ENCODE data around the gene PDGFRB.

The PDGFRB gene

DNA sequence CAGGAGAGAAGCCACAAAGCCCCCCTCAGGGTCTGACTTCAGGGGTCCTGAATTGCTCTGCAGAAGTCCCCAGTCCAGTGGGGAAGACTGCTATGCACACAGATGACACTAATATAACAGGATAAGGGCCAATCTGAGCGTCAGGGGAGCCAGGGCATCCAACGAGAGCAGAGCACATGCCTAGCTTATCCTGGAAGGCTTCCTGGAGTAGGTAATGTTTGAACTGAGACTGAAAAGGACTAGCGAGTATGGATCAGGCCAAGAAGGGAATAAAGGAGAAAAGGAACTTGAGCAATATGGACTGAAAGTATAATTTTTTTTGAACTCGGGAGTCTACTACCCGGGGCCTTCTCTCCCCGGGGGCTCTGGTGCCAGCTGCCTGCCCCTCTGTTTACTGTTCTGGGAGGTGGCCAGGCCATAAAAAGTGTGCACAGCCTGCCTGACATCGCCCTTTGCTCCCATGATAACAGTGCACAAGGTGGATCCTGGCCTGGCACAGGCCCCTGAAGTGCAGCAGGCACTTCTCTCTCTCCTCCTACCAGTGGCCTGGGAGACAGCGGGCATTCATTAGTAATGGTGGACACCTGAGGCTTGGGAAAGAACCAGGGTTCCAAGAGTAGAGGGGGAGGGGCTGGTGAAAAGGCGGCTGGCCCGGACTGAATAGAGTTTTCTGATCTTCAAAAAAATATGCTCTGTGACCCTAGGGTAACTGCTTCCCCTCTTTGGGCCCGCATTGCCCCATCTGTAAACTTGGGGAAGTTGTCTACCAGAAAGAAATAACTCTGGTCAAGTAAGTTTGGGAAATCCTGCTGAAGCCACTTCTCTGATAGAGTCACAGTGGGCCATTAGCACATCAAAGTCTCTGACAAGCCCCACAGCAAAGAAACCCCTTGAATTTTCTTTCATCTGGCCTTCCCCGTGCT, 29.6 kb upstream of the PDGFRB start:
- TF ChIP-seq TAF1 (IDR thresholded peaks at IDR 0.05; ENCODE audit: low read depth) (no peak), CEBPB (IDR thresholded peaks at IDR 0.05) (no peak), FOXM1 (IDR thresholded peaks at IDR 0.05; ENCODE audit: borderline replicate concordance, low read depth) (no peak), CREB1 (IDR thresholded peaks at IDR 0.05; ENCODE audit: low read depth) (no peak), YY1 (IDR thresholded peaks at IDR 0.05; ENCODE audit: low read depth) (no peak), TEAD4 (IDR thresholded peaks at IDR 0.05) (no peak), EGR1 (IDR thresholded peaks at IDR 0.05) (no peak), RAD21 (IDR thresholded peaks at IDR 0.05; ENCODE audit: low read depth) (no peak), NFIC (IDR thresholded peaks at IDR 0.05) (no peak), ZBTB7A (IDR thresholded peaks at IDR 0.05; ENCODE audit: low read depth) (no peak), EP300 (IDR thresholded peaks at IDR 0.05; ENCODE audit: borderline replicate concordance) (no peak), TCF12 (IDR thresholded peaks at IDR 0.05; ENCODE audit: low read depth) (no peak)
- TF ChIP-seq, protein P1, sequence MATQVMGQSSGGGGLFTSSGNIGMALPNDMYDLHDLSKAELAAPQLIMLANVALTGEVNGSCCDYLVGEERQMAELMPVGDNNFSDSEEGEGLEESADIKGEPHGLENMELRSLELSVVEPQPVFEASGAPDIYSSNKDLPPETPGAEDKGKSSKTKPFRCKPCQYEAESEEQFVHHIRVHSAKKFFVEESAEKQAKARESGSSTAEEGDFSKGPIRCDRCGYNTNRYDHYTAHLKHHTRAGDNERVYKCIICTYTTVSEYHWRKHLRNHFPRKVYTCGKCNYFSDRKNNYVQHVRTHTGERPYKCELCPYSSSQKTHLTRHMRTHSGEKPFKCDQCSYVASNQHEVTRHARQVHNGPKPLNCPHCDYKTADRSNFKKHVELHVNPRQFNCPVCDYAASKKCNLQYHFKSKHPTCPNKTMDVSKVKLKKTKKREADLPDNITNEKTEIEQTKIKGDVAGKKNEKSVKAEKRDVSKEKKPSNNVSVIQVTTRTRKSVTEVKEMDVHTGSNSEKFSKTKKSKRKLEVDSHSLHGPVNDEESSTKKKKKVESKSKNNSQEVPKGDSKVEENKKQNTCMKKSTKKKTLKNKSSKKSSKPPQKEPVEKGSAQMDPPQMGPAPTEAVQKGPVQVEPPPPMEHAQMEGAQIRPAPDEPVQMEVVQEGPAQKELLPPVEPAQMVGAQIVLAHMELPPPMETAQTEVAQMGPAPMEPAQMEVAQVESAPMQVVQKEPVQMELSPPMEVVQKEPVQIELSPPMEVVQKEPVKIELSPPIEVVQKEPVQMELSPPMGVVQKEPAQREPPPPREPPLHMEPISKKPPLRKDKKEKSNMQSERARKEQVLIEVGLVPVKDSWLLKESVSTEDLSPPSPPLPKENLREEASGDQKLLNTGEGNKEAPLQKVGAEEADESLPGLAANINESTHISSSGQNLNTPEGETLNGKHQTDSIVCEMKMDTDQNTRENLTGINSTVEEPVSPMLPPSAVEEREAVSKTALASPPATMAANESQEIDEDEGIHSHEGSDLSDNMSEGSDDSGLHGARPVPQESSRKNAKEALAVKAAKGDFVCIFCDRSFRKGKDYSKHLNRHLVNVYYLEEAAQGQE (IDR thresholded peaks at IDR 0.05; ENCODE audit: low read depth) = no peak
- TF ChIP-seq, protein P2, sequence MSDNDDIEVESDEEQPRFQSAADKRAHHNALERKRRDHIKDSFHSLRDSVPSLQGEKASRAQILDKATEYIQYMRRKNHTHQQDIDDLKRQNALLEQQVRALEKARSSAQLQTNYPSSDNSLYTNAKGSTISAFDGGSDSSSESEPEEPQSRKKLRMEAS (IDR thresholded peaks at IDR 0.05) = no peak
- TF ChIP-seq, protein P3, sequence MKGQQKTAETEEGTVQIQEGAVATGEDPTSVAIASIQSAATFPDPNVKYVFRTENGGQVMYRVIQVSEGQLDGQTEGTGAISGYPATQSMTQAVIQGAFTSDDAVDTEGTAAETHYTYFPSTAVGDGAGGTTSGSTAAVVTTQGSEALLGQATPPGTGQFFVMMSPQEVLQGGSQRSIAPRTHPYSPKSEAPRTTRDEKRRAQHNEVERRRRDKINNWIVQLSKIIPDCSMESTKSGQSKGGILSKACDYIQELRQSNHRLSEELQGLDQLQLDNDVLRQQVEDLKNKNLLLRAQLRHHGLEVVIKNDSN (IDR thresholded peaks at IDR 0.05) = no peak

DNA sequence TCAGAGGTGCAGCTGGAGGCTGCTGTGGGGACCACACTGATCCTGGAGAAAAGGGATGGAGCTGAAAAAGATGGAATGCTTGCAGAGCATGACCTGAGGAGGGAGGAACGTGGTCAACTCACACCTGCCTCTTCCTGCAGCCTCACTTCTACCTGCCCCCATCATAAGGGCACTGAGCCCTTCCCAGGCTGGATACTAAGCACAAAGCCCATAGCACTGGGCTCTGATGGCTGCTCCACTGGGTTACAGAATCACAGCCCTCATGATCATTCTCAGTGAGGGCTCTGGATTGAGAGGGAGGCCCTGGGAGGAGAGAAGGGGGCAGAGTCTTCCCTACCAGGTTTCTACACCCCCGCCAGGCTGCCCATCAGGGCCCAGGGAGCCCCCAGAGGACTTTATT, 28.4 kb upstream of the PDGFRB start:
- TF ChIP-seq EP300 (IDR thresholded peaks at IDR 0.05; ENCODE audit: borderline replicate concordance) = no peak
- TF ChIP-seq, protein P2 (IDR thresholded peaks at IDR 0.05) = no peak
- TF ChIP-seq CEBPB (IDR thresholded peaks at IDR 0.05) = no peak
- no peak for TF ChIP-seq TAF1 (IDR thresholded peaks at IDR 0.05; ENCODE audit: low read depth)
- no peak for TF ChIP-seq CREB1 (IDR thresholded peaks at IDR 0.05; ENCODE audit: low read depth)
- no peak for TF ChIP-seq TEAD4 (IDR thresholded peaks at IDR 0.05)
- TF ChIP-seq FOXM1 (IDR thresholded peaks at IDR 0.05; ENCODE audit: borderline replicate concordance, low read depth) = no peak
- TF ChIP-seq TCF12 (IDR thresholded peaks at IDR 0.05; ENCODE audit: low read depth) = no peak
- no peak for TF ChIP-seq NFIC (IDR thresholded peaks at IDR 0.05)
- TF ChIP-seq ZBTB7A (IDR thresholded peaks at IDR 0.05; ENCODE audit: low read depth) = no peak
- TF ChIP-seq YY1 (IDR thresholded peaks at IDR 0.05; ENCODE audit: low read depth) = no peak
- no peak for TF ChIP-seq RAD21 (IDR thresholded peaks at IDR 0.05; ENCODE audit: low read depth)
- TF ChIP-seq, protein P3 (IDR thresholded peaks at IDR 0.05) = no peak
- TF ChIP-seq, protein P1 (IDR thresholded peaks at IDR 0.05; ENCODE audit: low read depth) = no peak

DNA sequence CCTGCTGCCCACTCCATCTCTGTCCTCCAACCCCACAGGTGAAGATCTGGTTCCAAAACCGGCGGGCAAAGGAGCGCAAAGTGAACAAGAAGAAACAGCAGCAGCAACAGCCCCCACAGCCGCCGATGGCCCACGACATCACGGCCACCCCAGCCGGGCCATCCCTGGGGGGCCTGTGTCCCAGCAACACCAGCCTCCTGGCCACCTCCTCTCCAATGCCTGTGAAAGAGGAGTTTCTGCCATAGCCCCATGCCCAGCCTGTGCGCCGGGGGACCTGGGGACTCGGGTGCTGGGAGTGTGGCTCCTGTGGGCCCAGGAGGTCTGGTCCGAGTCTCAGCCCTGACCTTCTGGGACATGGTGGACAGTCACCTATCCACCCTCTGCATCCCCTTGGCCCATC, 27.8 kb upstream of the PDGFRB start:
- TF ChIP-seq EP300 (IDR thresholded peaks at IDR 0.05; ENCODE audit: borderline replicate concordance) = no peak

DNA sequence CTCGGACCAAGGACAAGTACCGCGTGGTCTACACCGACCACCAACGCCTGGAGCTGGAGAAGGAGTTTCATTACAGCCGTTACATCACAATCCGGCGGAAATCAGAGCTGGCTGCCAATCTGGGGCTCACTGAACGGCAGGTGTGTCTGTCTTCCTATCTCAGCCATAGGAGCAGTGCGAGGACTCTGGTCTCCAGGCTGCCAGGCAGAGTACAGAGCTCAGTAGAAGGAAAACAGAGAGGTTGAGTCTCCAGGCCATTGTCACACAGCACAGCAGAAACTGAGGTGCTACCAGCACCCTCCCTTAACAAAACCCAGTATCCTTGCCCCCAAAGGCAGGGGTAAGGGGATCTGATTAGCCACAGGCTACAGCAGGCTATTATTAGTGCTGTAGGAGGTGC, 27.1 kb upstream of the PDGFRB start:
- no peak for TF ChIP-seq EP300 (IDR thresholded peaks at IDR 0.05; ENCODE audit: borderline replicate concordance)
- TF ChIP-seq, protein P3 (IDR thresholded peaks at IDR 0.05) = no peak
- no peak for TF ChIP-seq ZBTB7A (IDR thresholded peaks at IDR 0.05; ENCODE audit: low read depth)

DNA sequence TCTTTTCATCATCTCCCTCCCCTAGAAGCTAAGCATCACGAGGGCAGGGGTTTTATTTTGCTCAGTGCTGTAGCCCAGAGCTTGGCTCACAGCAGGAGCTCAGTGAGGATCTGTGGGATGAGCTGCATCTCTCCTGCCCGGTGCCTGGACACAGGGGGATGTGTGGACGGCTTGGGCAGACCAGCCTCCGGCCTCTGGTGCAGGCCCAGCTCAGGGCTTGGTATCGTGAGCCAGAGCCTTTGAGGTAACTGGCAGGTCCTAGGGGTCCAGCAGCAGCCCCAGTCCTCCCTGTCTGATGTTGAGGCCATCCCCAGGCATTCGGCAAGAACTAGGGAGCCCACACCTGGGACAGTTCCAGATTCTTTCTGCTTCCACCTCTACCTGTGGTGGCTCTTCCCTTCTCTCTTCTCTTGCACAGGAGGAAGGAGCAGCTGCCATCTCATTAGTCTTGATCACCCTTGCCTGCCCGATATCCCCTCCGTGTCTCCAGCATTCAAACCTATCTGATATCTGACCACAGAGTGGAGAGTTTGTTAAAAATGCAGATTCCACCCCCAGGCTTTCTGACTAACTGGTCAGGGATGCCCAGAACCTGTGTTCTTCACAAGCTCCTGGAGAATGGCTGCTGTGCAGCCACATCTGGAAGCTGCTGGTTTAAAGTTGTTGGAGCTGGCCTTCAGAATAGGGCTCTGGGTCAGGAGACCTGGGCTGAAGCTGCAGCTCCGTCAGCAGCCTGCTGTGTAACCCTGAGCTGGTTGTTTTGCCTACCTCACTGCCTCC, 26.3 kb upstream of the PDGFRB start:
- TF ChIP-seq, protein P3 (IDR thresholded peaks at IDR 0.05) = no peak
- TF ChIP-seq, protein P1 (IDR thresholded peaks at IDR 0.05; ENCODE audit: low read depth) = no peak
- no peak for TF ChIP-seq EP300 (IDR thresholded peaks at IDR 0.05; ENCODE audit: borderline replicate concordance)
- TF ChIP-seq ZBTB7A (IDR thresholded peaks at IDR 0.05; ENCODE audit: low read depth) = no peak
- no peak for TF ChIP-seq CEBPB (IDR thresholded peaks at IDR 0.05)
- no peak for TF ChIP-seq RAD21 (IDR thresholded peaks at IDR 0.05; ENCODE audit: low read depth)
- no peak for TF ChIP-seq TEAD4 (IDR thresholded peaks at IDR 0.05)
- TF ChIP-seq NFIC (IDR thresholded peaks at IDR 0.05) = no peak
- TF ChIP-seq, protein P2 (IDR thresholded peaks at IDR 0.05) = no peak
